KMS-11 (cell line): ENCODE data around the gene WDR48.

Experiments used
- H2AFZ ChIP-seq: fragments of 200-600 bp; sonication (generic); 2 replicates; pipeline ENCODE4 v1.6.1; 2016; ENCODE audit warnings: antibody characterized with exemption, mixed run types, low read depth
- H3K27ac ChIP-seq: fragments of 200-600 bp; sonication (generic); 2 replicates; pipeline ENCODE4 v1.6.1; 2016; ENCODE audit warnings: mild to moderate bottlenecking, mixed run types
- H3K27me3 ChIP-seq: fragments of 200-600 bp; sonication (generic); 2 replicates; pipeline ENCODE4 v1.6.1; 2017; ENCODE audit warnings: mild to moderate bottlenecking, low read depth, mixed run types, moderate library complexity; ENCODE audit not compliant: insufficient read depth
- H3K36me3 ChIP-seq: fragments of 200-600 bp; sonication (generic); 2 replicates; pipeline ENCODE4 v1.6.1; 2017; ENCODE audit warnings: mild to moderate bottlenecking, mixed run types; ENCODE audit not compliant: insufficient read depth
- H3K4me1 ChIP-seq: fragments of 200-600 bp; sonication (generic); 2 replicates; pipeline ENCODE4 v1.6.1; 2016; ENCODE audit warnings: mild to moderate bottlenecking, low read depth, mixed run types; ENCODE audit not compliant: poor library complexity, severe bottlenecking
- H3K4me2 ChIP-seq: fragments of 200-600 bp; sonication (generic); 2 replicates; pipeline ENCODE4 v1.7.0; 2016; ENCODE audit warnings: mild to moderate bottlenecking, mixed run types
- H3K4me3 ChIP-seq: fragments of 200-600 bp; sonication (generic); IDR thresholded peaks from 2 replicates; pipeline ENCODE4 v1.6.1; 2017; ENCODE audit warnings: low read depth, low read length, mixed read lengths; ENCODE audit not compliant: insufficient read depth
- H3K79me2 ChIP-seq: fragments of 200-600 bp; sonication (generic); 2 replicates; pipeline ENCODE4 v1.6.1; 2016; ENCODE audit warnings: low read depth, mixed run types; ENCODE audit not compliant: insufficient read depth
- H3K9ac ChIP-seq: fragments of 200-600 bp; sonication (generic); 2 replicates; pipeline ENCODE4 v1.6.1; 2016; ENCODE audit warnings: mild to moderate bottlenecking, mixed run types
- H4K20me1 ChIP-seq: fragments of 200-600 bp; sonication (generic); 2 replicates; pipeline ENCODE4 v1.6.1; 2016; ENCODE audit warnings: mild to moderate bottlenecking, mixed run types; ENCODE audit not compliant: insufficient read depth
- CTCF ChIP-seq: fragments of 200-600 bp; sonication (generic); conservative IDR thresholded peaks from 2 replicates; pipeline ENCODE4 v1.6.1; 2017; ENCODE audit warnings: low read depth, mild to moderate bottlenecking, antibody characterized with exemption, low read length, moderate library complexity, mixed read lengths

The WDR48 gene

GRCh38 chr3:39103791-39104552 lies 52.2 kb downstream of the WDR48 start:
- Histone ChIP-seq H3K4me1 (peaks cover 31% of the 10 kb centered on the region), H2AFZ (no peak overlapping the region), H3K79me2 (no peaks in the 10 kb centered on the region), H3K27ac (no peak overlapping the region), H3K9ac (no peak overlapping the region), H3K36me3 (no peaks in the 10 kb centered on the region), H3K4me3 (no peak overlapping the region), H3K27me3 (no peaks in the 10 kb centered on the region), H4K20me1 (no peaks in the 10 kb centered on the region), H3K4me2 (no peak overlapping the region)
- no peak for TF ChIP-seq CTCF

- H3K27ac ChIP-seq, result no peak overlapping the region
- no peaks in the 10 kb centered on the region for H3K27me3 ChIP-seq
- peaks cover 31% of the 10 kb centered on the region for H3K4me1 ChIP-seq
- no peaks in the 10 kb centered on the region for H3K36me3 ChIP-seq
- H3K79me2 ChIP-seq, result no peaks in the 10 kb centered on the region
- H3K9ac ChIP-seq, result no peak overlapping the region
- no peak overlapping the region for H2AFZ ChIP-seq
- H3K4me2 ChIP-seq, result no peak overlapping the region
- H3K4me3 ChIP-seq, result no peak overlapping the region
- TF ChIP-seq CTCF, result no peak
- no peaks in the 10 kb centered on the region for H4K20me1 ChIP-seq
These were observed 53.3 kb downstream of the WDR48 start for GRCh38 chr3:39104961-39105686.

- H3K27me3 ChIP-seq, result no peaks in the 10 kb centered on the region
- no peaks in the 10 kb centered on the region for H4K20me1 ChIP-seq
- H3K4me2 ChIP-seq, result peak overlapping the region; percentile 63; the same call in 1 of the 2 replicates
- peaks cover 31% of the 10 kb centered on the region for H3K4me1 ChIP-seq
- H3K4me3 ChIP-seq, result no peak overlapping the region
- no peak for TF ChIP-seq CTCF
- no peak overlapping the region for H3K27ac ChIP-seq
- H2AFZ ChIP-seq, result no peak overlapping the region
- H3K9ac ChIP-seq, result no peak overlapping the region
- H3K79me2 ChIP-seq, result no peaks in the 10 kb centered on the region
- no peaks in the 10 kb centered on the region for H3K36me3 ChIP-seq
These were observed 53.9 kb downstream of the WDR48 start for GRCh38 chr3:39105687-39106063.

GRCh38 chr3:39106281-39106811 lies 54.5 kb downstream of the WDR48 start:
- no peak for TF ChIP-seq CTCF
- peaks cover 30% of the 10 kb centered on the region for H3K4me1 ChIP-seq
- H4K20me1 ChIP-seq, result no peaks in the 10 kb centered on the region
- no peak overlapping the region for H3K27ac ChIP-seq
- peak overlapping the region; percentile 63 for H3K4me2 ChIP-seq
- H3K79me2 ChIP-seq, result no peaks in the 10 kb centered on the region
- H2AFZ ChIP-seq, result peak overlapping the region; percentile 83; the same call in 1 of the 2 replicates
- no peaks in the 10 kb centered on the region for H3K27me3 ChIP-seq
- no peaks in the 10 kb centered on the region for H3K36me3 ChIP-seq
- peak overlapping the region; percentile 64; the same call in 1 of the 2 replicates for H3K9ac ChIP-seq
- H3K4me3 ChIP-seq, result no peak overlapping the region
